HG03175 (cell line): ENCODE data around the gene CD40.
A peak's percentile ranks its signal among the peaks of the same experiment; 100 is the strongest.

ENCODE experiments used
- ATAC-seq: cut with Tn5 transposase; IDR thresholded peaks from one replicate; pipeline ENCODE4 v1.9.1; 2021; ENCODE audit warnings: mild to moderate bottlenecking, moderate library complexity; ENCODE audit not compliant: unreplicated experiment

Gene CD40

DNA sequence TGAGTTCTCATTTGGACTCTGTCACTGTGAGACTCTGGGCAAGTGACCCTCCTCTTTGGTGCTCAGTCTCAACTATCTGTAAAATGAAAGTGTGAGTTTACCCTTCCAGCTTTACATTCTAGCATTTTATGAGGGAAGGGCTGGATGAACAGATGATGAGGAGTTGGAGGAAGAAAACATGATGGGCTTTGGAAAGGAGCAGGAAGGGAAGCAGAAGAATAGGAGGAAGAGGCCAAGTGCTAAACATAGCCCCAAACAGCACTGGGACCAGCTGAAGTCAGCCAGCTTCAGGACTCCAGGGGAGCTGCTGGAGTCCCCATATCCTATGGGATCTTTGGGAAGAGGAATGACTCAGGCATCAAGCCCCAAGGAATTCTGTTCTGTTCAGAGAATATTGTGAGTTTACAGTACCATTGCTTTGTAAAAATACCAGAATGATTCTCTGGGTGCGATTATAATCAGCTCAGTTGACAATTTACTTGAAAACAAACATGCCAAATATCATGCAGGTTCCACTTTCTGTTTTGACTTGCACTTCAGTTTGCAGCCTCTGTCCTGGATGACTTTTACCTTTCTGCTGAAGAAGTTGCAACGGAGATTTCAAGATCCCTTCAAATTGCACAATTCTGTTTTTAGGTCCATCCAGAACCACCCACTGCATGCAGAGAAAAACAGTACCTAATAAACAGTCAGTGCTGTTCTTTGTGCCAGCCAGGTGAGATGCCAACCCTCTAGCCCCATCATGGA lies 3.2 kb downstream of the CD40 start:
- no peak for ATAC-seq

DNA sequence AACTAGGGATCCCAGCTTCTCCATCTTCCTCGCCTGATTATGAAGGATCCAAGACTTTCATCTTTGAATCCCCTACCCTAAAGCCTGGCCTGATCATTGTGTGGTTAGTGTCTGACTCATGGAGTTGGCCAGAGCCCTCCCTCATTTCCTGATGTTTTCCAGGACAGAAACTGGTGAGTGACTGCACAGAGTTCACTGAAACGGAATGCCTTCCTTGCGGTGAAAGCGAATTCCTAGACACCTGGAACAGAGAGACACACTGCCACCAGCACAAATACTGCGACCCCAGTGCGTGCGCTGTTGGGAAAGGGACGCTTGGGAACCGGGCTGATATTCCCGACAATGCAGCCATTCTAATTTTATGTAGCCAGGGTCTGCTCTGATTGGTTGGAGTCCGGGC lies 4.0 kb downstream of the CD40 start:
- ATAC-seq: no peak

DNA sequence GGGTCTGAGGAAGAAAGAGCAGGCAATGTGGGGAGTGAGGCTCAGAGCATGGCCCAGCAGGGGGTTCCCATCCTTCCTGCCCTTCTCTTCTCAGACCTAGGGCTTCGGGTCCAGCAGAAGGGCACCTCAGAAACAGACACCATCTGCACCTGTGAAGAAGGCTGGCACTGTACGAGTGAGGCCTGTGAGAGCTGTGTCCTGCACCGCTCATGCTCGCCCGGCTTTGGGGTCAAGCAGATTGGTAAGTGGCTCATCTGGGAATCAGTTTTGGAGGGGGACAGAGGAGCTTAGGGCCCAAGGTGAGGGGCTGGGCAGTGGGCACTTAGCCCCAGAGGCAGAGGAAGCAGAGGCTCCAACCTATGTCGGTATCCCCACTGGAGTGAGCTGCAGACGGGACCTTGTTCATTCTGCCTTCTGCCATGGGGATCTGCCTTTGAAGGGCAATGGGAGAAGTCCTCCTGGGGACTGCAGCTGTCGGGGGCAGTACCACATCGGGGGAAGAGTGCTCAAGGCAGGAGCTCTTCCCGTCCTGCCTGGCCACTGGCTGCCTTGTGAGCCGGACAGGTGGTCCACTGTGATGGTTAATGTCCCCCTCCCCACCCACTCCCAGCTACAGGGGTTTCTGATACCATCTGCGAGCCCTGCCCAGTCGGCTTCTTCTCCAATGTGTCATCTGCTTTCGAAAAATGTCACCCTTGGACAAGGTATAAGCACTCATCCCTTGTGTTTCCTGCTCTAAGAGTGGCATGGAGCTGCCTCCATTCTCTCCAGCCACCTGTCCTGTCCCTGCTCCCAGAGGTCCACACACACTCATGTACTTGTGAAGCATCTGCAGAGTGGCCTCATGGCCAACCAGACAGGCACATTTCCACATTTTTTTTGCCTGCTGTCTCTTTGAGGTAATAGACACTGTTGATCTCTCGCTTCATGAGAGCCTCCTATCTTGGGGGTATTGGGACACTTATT lies 4.7 kb downstream of the CD40 start:
- no peak for ATAC-seq

DNA sequence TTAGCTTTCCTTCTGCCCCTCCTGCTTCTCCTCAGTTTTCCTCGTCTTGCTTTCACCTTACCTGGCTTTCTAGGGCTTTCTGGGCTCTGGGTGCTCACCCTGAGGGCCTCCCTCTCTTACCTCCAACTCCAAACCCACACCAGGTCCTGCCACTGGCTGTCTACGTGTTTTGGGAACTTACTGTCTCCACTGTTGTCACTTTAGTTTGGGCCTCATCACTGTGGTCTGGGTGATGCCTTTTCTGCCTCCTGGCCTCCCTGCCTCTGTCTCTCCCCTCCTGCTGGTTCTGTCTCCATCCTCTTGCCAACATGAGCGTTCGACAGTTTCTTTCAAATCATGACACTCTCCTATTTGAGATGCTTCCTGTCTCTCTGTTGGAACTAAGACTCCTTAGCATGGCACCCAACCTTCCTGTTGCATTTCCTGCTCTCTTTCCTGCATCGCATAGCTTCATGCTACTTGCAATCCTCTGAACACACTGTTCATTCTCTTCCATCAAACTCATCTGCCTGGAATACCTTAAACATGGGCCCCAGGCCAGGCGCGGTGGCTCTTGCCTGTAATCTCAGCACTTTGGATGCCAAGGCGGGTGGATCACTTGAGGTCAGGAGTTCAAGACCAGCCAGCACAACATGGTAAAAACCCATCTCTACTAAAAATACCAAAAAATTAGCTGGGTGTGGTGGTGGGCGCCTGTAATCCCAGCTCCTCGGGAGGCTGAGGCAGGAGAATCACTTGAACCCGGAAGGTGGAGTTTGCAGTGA lies 5.5 kb downstream of the CD40 start:
- no peak for ATAC-seq

DNA sequence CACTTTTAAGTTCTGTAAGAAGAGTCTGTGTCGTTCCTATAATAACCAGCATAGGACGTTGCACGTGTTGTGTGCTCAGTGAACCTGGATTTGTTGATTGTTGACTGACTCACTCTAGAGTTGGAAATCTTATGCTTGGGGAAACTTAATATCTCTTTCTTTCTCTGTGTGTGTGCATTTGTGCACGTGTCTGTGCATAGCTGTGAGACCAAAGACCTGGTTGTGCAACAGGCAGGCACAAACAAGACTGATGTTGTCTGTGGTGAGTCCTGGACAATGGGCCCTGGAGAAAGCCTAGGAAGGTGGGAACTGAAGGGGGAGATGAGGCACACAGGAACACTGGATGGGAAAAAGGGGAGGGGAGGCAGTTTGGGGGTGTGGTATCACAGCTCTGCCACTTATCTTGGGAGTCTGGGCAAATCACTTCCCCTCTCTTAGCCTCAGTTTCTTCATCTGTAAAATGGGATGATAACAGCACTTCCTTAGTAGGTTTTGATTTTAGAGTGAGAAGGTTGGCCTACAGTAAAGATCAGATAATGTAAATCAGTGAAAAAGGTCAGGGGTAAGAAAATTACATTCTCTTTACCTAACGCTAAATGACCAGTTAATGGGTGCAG lies 8.4 kb downstream of the CD40 start:
- ATAC-seq: no peak

DNA sequence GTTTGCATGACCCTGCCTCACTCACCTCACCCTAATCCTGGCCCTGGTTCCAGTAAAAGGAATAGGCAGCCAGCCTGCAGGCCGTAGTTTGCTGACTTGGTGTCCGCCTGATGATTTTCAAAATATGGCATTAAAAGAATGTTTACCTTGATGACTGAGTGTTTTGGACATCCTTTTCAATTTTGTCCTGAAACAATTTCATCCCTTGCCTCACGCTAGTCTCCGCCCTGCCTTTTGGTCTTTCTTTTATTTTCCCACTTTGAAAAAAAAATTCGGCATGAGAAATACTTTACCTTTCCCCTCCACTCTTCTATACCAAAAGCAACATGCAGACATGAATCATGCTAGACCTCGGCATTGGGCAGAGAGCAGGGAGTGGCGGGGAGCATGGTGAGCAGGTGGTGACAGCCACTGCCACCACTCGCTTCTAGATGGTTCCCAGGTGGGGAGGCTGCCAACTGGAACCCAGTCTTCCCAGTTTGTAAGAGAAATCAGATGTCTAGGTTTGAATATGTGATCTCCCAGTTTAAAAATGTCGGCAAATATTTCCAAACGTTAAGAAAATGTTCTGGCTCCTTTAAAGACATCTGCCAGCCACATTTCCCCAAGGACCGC lies 9.4 kb downstream of the CD40 start:
- no peak for ATAC-seq

DNA sequence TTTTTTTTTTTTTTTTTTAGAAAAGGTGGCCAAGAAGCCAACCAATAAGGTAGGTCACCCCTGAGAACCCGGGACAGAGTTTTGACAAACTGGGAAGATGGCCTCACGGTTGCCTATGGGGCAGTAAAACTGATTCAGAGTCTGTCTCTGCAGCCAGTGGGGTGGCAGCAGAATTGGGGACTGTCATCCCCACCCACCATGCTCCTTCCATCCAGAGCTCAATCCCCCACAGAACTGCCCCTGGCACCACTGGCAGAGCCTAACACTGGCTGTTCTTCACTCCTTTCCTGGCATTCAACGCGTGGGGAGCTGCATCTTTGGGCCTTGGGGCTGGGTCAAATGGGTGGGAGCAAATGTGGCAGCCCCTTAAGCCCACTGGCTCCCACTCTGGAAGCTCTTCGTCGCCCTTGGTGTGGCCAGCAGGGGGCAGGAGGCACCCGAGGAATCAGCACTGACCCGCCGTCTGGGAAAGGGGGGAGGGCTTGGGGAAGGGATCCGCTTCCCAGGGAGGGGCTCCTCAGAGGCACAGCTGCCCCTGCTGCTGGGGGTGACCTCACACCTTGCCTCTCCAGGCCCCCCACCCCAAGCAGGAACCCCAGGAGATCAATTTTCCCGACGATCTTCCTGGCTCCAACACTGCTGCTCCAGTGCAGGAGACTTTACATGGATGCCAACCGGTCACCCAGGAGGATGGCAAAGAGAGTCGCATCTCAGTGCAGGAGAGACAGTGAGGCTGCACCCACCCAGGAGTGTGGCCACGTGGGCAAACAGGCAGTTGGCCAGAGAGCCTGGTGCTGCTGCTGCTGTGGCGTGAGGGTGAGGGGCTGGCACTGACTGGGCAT lies 10.4 kb downstream of the CD40 start:
- no peak for ATAC-seq

DNA sequence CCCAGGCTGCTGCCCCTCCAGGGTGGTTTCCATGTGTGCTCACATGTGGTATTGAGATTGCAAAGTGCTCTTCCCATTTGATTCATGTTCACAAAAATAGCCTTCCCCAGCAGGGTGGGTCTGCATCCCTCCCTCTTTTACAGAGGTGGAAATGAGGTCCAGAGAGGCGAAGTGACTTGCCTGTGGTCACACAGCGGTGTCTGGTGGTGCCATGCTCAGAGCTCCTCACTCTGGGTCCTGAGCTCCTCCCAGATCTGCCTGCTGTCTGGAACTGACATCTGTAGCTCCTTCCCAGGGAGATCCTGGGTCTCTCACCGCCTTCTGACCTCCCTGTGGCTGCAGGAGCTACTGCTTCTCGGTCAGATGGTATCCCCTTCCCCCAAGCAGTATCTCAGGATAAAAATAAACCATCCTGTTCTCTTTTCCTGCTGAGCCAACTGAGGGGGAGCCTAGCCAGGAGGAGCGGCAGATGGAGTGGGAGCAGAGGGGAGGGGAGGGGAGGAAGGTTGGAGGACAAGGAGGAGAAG lies 11.9 kb downstream of the CD40 start:
- no peak for ATAC-seq

DNA sequence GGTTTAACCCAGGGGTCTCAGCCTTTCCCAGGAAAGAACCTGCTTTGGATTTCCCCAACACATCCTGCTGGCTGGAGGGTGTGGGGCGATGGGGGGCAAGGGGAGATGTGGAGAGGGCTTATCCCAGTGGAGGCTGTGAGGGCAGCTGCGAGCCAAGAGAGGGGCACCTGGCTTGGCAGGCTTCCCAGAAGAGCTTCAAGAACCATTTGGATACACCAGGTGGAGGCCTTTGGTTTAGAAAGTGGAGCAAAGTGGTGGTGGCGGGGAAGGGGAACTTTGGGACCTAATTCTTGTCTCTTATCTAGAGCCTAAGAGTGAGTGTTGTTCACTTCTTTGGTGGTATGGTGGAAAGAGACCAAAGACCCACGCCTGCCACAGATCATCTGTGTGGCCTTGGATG lies 12.4 kb downstream of the CD40 start:
- no peak for ATAC-seq

DNA sequence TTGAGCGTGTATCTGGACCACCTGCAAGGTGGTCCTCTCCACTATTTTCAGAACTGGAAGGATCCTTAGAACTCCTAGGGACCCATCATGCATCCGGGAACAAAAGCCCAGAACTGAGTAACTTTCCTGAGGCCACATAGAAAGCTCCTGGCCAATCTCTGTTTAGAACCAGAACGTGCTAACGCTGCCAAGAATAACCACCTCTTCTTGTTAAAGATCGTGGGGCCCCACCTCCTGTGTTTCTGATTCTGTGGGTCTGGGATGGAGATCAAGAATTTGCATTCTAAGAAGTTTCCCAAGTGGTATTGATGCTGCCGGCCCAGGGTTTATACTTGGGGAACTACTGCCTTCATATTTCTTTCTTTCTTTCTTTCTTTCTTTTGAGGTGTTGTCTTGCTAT lies 13.3 kb downstream of the CD40 start:
- ATAC-seq: no peak

DNA sequence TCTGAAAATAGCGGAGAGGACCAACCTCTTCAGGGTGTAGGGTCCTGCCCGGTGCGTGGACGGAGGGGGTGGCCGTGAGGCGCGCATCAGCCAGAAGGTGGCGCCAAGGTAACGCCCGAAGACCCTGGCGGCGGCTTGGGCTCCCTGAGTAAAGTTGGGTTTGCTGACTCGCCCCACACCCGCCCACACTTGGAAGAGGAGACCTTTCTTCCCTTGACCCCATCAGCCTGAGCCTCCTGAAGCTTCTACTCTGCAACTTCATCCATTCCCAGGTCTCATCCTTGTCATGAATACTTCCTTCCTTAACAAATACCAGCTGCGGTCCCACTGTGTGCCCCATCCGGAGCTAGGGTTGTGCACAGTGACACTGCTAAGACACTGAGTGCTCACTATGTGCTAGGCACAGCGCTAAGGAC lies 14.6 kb downstream of the CD40 start:
- ATAC-seq: peak; percentile 61

DNA sequence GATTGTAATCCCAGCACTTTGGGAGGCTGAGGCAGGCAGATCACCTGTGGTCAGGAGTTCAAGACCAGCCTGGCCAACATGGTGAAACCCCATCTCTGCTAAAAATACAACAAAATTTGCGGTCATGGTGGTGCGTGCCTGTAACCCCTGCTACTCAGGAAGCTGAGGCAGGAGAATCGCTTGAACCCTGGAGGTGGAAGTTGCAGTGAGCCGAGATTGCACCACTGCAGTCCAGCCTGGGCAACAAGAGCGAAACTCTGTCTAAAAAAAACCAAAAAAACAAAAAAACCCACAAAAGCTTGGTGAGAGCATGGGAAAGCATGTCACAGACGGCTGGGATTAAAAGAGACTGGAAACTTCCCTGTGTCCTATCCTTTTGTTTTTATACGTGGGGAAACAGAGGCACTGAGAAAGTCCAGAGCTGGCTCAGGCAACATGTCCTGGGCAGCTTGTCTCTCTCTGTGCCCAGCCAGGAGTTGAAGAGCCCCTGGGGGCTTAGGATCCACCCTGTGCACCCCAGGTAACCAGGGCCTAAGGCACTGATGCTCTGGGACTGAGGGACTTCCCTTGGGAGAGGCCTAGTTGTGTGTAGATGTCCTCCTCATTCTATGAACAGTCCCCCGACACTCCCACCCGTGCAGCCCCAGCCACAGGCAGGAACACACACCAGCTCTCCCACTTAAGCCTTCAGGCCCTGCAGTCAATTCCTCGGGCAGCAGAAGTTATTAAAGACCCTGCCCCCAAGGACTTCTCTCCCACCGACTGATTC lies 16.0 kb downstream of the CD40 start:
- no peak for ATAC-seq

DNA sequence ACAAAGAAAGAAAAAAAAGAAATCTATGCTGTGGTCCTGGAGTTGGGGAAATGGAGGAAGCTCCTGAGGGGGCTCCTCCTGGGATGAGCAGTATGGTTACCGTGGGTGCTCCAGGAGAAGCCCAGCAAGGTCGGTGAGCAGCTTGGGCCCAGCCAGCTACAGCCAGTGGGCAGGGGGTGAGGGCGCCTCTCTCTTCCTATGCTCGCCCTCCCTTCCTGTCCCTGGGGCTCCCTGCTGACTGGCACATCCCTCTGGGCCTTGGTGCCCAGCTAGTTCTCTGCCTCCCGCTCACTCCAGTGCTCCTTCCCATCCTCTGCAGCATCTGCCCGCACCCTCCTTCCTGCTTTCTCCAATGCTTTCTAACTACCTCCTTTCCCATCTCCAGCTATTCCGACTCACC lies 16.6 kb downstream of the CD40 start:
- no peak for ATAC-seq

DNA sequence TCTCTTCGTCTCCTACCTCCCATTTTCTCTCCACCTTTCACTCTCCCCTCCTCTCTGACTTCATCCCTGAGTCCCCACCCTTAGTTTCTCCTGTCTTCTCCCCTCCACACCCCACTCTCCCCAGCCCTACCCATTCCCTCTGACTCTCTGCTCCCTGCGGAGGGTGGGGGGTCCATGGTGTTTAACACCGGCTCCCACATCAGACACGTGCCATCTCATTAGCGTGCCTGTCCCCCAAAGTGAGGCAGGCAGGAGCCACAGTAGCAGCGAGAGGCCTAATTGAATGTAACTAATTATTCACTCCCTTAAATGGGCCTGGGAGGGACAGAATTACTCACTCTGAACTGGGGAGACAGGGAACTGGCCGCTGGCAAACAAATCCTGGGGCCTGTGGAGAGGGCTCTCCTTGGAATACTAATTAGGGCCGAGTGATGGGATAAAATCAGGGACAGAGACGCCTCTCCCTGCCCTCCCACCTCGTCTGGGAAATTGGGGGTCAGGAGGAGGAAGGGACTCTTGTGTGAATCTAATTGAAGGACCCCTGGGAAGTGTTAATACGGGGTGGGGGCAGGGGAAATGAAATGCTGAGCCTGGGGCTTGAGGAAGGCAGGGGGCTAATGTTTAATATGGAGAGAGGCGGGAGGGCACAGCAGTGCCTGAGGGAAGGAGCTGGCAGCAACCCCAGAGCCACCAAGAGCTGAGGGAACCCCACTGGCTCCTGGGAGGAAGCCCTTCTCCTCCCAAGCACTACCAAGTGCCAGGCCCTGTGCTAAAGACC lies 17.9 kb downstream of the CD40 start:
- no peak for ATAC-seq

DNA sequence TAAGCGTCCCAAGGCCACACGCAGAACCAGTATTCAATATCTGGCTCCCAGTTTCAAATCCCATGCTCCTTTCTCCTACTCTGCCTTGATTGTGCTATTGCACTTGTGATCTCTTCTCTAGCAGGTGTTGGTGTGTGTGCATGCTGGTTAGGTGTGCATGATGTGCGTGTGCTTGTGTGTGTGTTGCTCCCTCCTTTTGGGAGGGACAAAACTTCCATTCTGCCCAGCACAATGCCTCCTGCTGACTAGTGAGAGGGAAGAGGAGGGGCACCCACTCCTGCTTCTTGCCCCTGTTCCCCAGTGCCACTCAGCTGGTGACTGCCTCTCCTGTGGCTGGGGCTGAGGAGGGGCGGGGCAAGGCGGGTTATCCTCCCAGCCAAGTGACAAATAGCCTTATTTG lies 19.7 kb downstream of the CD40 start:
- no peak for ATAC-seq

DNA sequence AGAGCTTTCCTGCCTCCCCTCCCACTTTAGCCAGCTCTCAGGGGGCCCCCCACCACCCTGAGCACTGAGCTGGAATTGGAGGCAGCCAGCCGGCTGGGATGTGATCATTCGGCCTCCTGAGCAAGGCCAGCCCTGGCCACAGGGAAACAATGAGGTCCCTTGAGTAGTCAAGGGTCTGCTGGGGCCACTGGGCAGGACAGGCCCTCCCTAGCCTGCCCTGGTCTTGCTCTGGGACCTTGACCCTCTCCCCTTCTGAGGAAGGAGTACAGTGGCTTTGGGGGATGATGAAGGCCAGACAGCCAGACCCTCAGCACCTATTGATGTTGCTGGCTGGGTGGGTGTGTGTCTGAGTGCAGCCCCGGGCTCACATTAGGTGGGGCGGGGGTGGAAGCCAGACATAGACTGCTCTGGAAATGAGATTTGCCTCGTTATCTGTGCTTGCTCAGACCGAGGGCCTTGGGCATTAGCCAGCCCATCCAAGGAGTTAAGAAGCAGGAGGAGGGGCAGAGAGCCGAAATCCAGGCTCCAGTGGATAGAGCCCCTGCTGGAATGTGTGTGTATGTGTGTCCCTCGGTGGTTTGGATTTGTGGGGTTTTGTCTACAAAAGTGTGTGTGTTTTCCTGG lies 21.3 kb downstream of the CD40 start:
- no peak for ATAC-seq

DNA sequence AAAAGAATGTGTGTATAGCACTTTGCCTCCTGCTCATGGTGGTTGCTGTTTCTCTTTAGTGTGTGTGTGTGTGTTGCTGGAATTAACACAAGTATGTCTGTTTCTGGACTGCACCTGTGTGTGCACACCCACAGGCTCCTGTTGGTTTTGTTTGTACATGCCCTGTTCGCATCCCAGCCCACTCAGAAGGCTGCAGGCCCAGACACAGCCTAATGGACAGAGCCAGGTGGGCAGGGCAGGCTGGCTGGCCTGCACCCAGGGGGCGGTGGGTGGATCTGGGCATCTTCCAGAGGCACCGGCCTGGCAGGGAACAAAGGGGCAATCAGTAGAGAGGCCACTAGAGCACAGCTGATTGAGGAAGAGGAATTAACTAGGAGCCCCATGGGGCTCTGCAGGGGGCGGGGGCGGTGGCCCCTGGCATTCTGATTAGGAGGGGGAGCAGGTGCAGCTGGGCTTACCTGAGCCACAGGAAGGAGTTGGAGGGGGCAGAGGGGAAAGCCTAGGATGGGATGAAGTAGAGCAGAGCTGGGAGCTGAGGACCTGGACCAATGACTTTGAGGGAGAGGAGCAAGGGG lies 21.9 kb downstream of the CD40 start:
- no peak for ATAC-seq
